Hematopoietic multipotent progenitor cell (in vitro differentiated cells): ENCODE results near the gene IL20RA. TPM values are rescaled to one million over a fixed set of nuclear protein-coding genes. Genes with fewer than 3 reads are reported as not detected.
"Not testable (repeated sequence)": the region's sequence is repeated elsewhere in the genome, so short reads cannot be mapped to it uniquely, and the experiment has no call there.

ENCODE experiments used
- DNase-seq, 3 donors: peaks; one replicate each; pipeline ENCODE4 v3.0.0-alpha.2; 2011 to 2015; ENCODE audit warnings: low read depth in 2 of 3, low spot score in 2 of 3
- total RNA-seq: library from RNA; depleted of rRNA; stranded (reverse); fragments of >200 nt; gene quantifications from one replicate; pipeline ENCODE4 v1.2.3, GENCODE V29; 2012

IL20RA gene
- not detected for total RNA-seq

GRCh38 chr6:137044366-137045221, at the start of gene IL20RA:
IL20RA (minus strand) TSS chr6:137044965; CDS start chr6:137044728, 237 bp downstream.
- peak in 2 of 3 donors; percentile 20 to 30 for DNase-seq

GRCh38 chr6:137093183-137094069, 48.7 kb upstream of the IL20RA start:
- DNase-seq = no peak

GRCh38 chr6:137092018-137092417, 47.3 kb upstream of the IL20RA start:
- DNase-seq = no peak

- no peak for DNase-seq
These were observed 44.5 kb upstream of the IL20RA start for GRCh38 chr6:137089305-137089704.

- DNase-seq = peak in 1 of 3 donors; percentile 58
These were observed 43.1 kb upstream of the IL20RA start for GRCh38 chr6:137087902-137088301.

GRCh38 chr6:137086031-137086430, 41.3 kb upstream of the IL20RA start:
- DNase-seq = no peak

- DNase-seq = no peak
These were observed 40.3 kb upstream of the IL20RA start for GRCh38 chr6:137084865-137085617.

- DNase-seq = no peak
These were observed 39.3 kb upstream of the IL20RA start for GRCh38 chr6:137084090-137084489.

GRCh38 chr6:137081997-137082396, 37.2 kb upstream of the IL20RA start:
- DNase-seq = no peak

GRCh38 chr6:137080711-137081110, 35.9 kb upstream of the IL20RA start:
- DNase-seq = no peak

GRCh38 chr6:137076277-137077068, 31.7 kb upstream of the IL20RA start:
- peak in 2 of 3 donors; percentile 67 to 83 for DNase-seq

- DNase-seq = not testable (repeated sequence)
These were observed 31.0 kb upstream of the IL20RA start for GRCh38 chr6:137075790-137076189.

- no peak for DNase-seq
These were observed 25.5 kb upstream of the IL20RA start for GRCh38 chr6:137070303-137070702.

- no peak for DNase-seq
These were observed 22.6 kb upstream of the IL20RA start for GRCh38 chr6:137067399-137067798.

- DNase-seq = no peak
These were observed 13.3 kb upstream of the IL20RA start for GRCh38 chr6:137058037-137058436.

GRCh38 chr6:137056121-137056880, 11.5 kb upstream of the IL20RA start:
- no peak for DNase-seq

- no peak for DNase-seq
These were observed 7.2 kb upstream of the IL20RA start for GRCh38 chr6:137051790-137052472.

- DNase-seq = no peak
These were observed 4.3 kb upstream of the IL20RA start for GRCh38 chr6:137049095-137049494.
